Liver (tissue), 3 donors: ENCODE results near the gene THSD7B.

Source experiments
- GABPA ChIP-seq, 2 donors: IDR thresholded peaks in 1 of 2; conservative IDR thresholded peaks in 1 of 2; 2 replicates each; pipeline ENCODE4 v1.6.1; 2016; ENCODE audit warnings: antibody characterized with exemption in 2 of 2, mild to moderate bottlenecking in 1 of 2, moderate library complexity in 1 of 2
- JUND ChIP-seq, 2 donors: IDR thresholded peaks; 2 replicates each; pipeline ENCODE4 v1.6.1; 2016; ENCODE audit warnings: antibody characterized with exemption in 2 of 2
- REST ChIP-seq: IDR thresholded peaks from 2 replicates; pipeline ENCODE4 v1.6.1; 2016; ENCODE audit warnings: antibody characterized with exemption, mild to moderate bottlenecking
- TAF1 ChIP-seq: conservative IDR thresholded peaks from 2 replicates; pipeline ENCODE4 v1.6.1; 2016; ENCODE audit warnings: antibody characterized with exemption, mild to moderate bottlenecking
- YY1 ChIP-seq: IDR thresholded peaks from 2 replicates; pipeline ENCODE4 v1.6.1; 2016; ENCODE audit warnings: antibody characterized with exemption, mild to moderate bottlenecking
- TF ChIP-seq, protein P1 (sequence below): fragments of 150-350 bp; IDR thresholded peaks from 2 replicates; pipeline ENCODE4 v1.5.1; 2017; ENCODE audit warnings: improper control_type of control experiment, low read depth, low read length; ENCODE audit not compliant: missing input control
- TF ChIP-seq, protein P2 (sequence below): IDR thresholded peaks from 2 replicates; pipeline ENCODE4 v1.6.1; 2016; ENCODE audit warnings: antibody characterized with exemption
- TF ChIP-seq, protein P3 (sequence below): IDR thresholded peaks from 2 replicates; pipeline ENCODE4 v1.6.1; 2016; ENCODE audit warnings: antibody characterized with exemption
- TF ChIP-seq, protein P4 (sequence below): IDR thresholded peaks from 2 replicates; pipeline ENCODE4 v1.6.1; 2016; ENCODE audit warnings: antibody characterized with exemption
- donor health status: healthy.
- donor health status: healthy.

DNA sequence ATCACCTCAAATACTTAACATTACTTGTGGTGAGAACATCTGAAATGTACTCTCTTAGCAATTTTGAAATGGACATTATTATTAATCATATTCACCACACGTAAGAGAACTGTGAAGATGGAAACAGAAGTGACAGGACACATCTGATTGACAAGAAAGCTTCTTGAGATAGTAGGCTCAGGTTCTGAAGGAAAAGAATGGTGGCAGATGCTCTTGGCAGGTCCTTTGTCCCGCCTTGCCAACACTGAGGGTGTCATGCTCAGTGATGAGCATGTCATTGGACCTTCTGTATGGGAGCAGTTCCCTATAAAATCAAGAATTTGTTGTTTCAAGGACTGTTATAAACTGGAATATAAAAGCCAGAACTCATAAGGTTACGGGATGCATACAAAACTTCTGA lies 428.1 kb downstream of the THSD7B start:
- TF ChIP-seq, protein P1, sequence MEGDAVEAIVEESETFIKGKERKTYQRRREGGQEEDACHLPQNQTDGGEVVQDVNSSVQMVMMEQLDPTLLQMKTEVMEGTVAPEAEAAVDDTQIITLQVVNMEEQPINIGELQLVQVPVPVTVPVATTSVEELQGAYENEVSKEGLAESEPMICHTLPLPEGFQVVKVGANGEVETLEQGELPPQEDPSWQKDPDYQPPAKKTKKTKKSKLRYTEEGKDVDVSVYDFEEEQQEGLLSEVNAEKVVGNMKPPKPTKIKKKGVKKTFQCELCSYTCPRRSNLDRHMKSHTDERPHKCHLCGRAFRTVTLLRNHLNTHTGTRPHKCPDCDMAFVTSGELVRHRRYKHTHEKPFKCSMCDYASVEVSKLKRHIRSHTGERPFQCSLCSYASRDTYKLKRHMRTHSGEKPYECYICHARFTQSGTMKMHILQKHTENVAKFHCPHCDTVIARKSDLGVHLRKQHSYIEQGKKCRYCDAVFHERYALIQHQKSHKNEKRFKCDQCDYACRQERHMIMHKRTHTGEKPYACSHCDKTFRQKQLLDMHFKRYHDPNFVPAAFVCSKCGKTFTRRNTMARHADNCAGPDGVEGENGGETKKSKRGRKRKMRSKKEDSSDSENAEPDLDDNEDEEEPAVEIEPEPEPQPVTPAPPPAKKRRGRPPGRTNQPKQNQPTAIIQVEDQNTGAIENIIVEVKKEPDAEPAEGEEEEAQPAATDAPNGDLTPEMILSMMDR, result no peak
- TF ChIP-seq GABPA (IDR thresholded peaks at IDR 0.05 in 1 of 2, conservative IDR thresholded peaks at IDR 0.05 in 1 of 2) (no peak), YY1 (no peak), TAF1 (no peak), JUND (IDR thresholded peaks at IDR 0.05) (no peak), REST (no peak)
- TF ChIP-seq, protein P2, sequence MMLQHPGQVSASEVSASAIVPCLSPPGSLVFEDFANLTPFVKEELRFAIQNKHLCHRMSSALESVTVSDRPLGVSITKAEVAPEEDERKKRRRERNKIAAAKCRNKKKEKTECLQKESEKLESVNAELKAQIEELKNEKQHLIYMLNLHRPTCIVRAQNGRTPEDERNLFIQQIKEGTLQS, result no peak
- TF ChIP-seq, protein P3, sequence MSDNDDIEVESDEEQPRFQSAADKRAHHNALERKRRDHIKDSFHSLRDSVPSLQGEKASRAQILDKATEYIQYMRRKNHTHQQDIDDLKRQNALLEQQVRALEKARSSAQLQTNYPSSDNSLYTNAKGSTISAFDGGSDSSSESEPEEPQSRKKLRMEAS, result no peak
- TF ChIP-seq, protein P4, sequence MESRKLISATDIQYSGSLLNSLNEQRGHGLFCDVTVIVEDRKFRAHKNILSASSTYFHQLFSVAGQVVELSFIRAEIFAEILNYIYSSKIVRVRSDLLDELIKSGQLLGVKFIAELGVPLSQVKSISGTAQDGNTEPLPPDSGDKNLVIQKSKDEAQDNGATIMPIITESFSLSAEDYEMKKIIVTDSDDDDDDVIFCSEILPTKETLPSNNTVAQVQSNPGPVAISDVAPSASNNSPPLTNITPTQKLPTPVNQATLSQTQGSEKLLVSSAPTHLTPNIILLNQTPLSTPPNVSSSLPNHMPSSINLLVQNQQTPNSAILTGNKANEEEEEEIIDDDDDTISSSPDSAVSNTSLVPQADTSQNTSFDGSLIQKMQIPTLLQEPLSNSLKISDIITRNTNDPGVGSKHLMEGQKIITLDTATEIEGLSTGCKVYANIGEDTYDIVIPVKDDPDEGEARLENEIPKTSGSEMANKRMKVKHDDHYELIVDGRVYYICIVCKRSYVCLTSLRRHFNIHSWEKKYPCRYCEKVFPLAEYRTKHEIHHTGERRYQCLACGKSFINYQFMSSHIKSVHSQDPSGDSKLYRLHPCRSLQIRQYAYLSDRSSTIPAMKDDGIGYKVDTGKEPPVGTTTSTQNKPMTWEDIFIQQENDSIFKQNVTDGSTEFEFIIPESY, result no peak
